ENCODE data around the gene CD2AP. TPM values are rescaled to one million over a fixed set of nuclear protein-coding genes. Genes with fewer than 3 reads are reported as not detected.
"Not testable (repeated sequence)": the region's sequence is repeated elsewhere in the genome, so short reads cannot be mapped to it uniquely, and the experiment has no call there.

Gene CD2AP
- total RNA-seq, 1 experiment from 2014 or later = 27.1 TPM

GRCh38 chr6:47457370-47457769 is 20.2 kb upstream of the CD2AP start:
- DNase-seq (ENCODE audit: low spot score) = no peak

- no peak for DNase-seq (ENCODE audit: low spot score)
These were observed 13.5 kb upstream of the CD2AP start for GRCh38 chr6:47464052-47464451.

GRCh38 chr6:47465117-47465516 is 12.5 kb upstream of the CD2AP start:
- DNase-seq (ENCODE audit: low spot score) = no peak

GRCh38 chr6:47471911-47472310 is 5.7 kb upstream of the CD2AP start:
- DNase-seq (ENCODE audit: low spot score) = no peak

GRCh38 chr6:47473791-47474346 is 3.7 kb upstream of the CD2AP start:
- no peak for DNase-seq (ENCODE audit: low spot score)

- no peak for DNase-seq (ENCODE audit: low spot score)
These were observed 2.2 kb upstream of the CD2AP start for GRCh38 chr6:47475319-47475816.

GRCh38 chr6:47476781-47477496 is 650 bp upstream of the CD2AP start:
- no peak for DNase-seq (ENCODE audit: low spot score)

- DNase-seq (ENCODE audit: low spot score) = peak; percentile 30
These were observed 897 bp downstream of the CD2AP start for GRCh38 chr6:47478233-47479139.

- DNase-seq (ENCODE audit: low spot score) = no peak
These were observed 1.5 kb downstream of the CD2AP start for GRCh38 chr6:47479140-47479508.

- no peak for DNase-seq (ENCODE audit: low spot score)
These were observed 2.3 kb downstream of the CD2AP start for GRCh38 chr6:47479874-47480273.

- not testable (repeated sequence) for DNase-seq (ENCODE audit: low spot score)
These were observed 3.6 kb downstream of the CD2AP start for GRCh38 chr6:47481213-47481612.

- no peak for DNase-seq (ENCODE audit: low spot score)
These were observed 4.2 kb downstream of the CD2AP start for GRCh38 chr6:47481806-47482205.

- no peak for DNase-seq (ENCODE audit: low spot score)
These were observed 5.9 kb downstream of the CD2AP start for GRCh38 chr6:47483516-47483852.

- no peak for DNase-seq (ENCODE audit: low spot score)
These were observed 6.4 kb downstream of the CD2AP start for GRCh38 chr6:47483853-47484546.

GRCh38 chr6:47484616-47485015 is 7.0 kb downstream of the CD2AP start:
- DNase-seq (ENCODE audit: low spot score) = no peak

GRCh38 chr6:47485083-47485482 is 7.5 kb downstream of the CD2AP start:
- DNase-seq (ENCODE audit: low spot score) = no peak

- no peak for DNase-seq (ENCODE audit: low spot score)
These were observed 8.0 kb downstream of the CD2AP start for GRCh38 chr6:47485491-47486135.

- DNase-seq (ENCODE audit: low spot score) = no peak
These were observed 12.4 kb downstream of the CD2AP start for GRCh38 chr6:47489995-47490394.

- DNase-seq (ENCODE audit: low spot score) = no peak
These were observed 13.1 kb downstream of the CD2AP start for GRCh38 chr6:47490676-47491075.

GRCh38 chr6:47492355-47492754 is 14.8 kb downstream of the CD2AP start:
- DNase-seq (ENCODE audit: low spot score) = no peak

GRCh38 chr6:47495207-47495606 is 17.6 kb downstream of the CD2AP start:
- DNase-seq (ENCODE audit: low spot score) = no peak
